HL-60 (cell line): Measurements from ENCODE around the gene OTUB1.

Experiments
- GABPA ChIP-seq: IDR thresholded peaks from 2 replicates; pipeline ENCODE4 v1.6.1; 2012; ENCODE audit warnings: low read depth
- POLR2AphosphoS5 ChIP-seq: IDR thresholded peaks from 2 replicates; pipeline ENCODE4 v1.6.1; 2012; ENCODE audit warnings: low read depth
- SPI1 ChIP-seq: IDR thresholded peaks from 2 replicates; pipeline ENCODE4 v1.6.1; 2012; ENCODE audit warnings: low read depth, mild to moderate bottlenecking, borderline replicate concordance
- TF ChIP-seq, protein P1 (sequence below): IDR thresholded peaks from one replicate; pipeline ENCODE4 v1.5.1; 2011; ENCODE audit warnings: low read length, control low read depth, inconsistent platforms; ENCODE audit not compliant: insufficient read depth
- TF ChIP-seq, protein P2 (sequence below): IDR thresholded peaks from 2 replicates; pipeline ENCODE4 v1.6.1; 2012; ENCODE audit warnings: low read depth; ENCODE audit not compliant: insufficient replicate concordance

DNA sequence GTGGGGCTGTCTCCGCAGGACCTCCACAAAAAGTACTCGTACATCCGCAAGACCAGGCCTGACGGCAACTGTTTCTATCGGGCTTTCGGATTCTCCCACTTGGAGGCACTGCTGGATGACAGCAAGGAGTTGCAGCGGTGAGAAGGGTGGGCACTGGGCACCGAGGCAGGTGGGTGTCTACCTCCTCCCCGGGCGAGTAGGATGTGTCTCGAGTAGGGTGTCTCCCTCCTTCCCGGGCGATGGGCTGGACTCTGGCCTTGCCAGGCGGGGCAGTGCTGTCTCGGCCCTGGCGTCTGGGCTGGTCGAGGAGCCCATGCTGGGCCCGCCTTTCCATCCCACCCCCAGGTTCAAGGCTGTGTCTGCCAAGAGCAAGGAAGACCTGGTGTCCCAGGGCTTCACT is 10.3 kb downstream of the OTUB1 start:
- TF ChIP-seq, protein P1, sequence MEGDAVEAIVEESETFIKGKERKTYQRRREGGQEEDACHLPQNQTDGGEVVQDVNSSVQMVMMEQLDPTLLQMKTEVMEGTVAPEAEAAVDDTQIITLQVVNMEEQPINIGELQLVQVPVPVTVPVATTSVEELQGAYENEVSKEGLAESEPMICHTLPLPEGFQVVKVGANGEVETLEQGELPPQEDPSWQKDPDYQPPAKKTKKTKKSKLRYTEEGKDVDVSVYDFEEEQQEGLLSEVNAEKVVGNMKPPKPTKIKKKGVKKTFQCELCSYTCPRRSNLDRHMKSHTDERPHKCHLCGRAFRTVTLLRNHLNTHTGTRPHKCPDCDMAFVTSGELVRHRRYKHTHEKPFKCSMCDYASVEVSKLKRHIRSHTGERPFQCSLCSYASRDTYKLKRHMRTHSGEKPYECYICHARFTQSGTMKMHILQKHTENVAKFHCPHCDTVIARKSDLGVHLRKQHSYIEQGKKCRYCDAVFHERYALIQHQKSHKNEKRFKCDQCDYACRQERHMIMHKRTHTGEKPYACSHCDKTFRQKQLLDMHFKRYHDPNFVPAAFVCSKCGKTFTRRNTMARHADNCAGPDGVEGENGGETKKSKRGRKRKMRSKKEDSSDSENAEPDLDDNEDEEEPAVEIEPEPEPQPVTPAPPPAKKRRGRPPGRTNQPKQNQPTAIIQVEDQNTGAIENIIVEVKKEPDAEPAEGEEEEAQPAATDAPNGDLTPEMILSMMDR: no peak
- no peak for TF ChIP-seq SPI1
- TF ChIP-seq, protein P2, sequence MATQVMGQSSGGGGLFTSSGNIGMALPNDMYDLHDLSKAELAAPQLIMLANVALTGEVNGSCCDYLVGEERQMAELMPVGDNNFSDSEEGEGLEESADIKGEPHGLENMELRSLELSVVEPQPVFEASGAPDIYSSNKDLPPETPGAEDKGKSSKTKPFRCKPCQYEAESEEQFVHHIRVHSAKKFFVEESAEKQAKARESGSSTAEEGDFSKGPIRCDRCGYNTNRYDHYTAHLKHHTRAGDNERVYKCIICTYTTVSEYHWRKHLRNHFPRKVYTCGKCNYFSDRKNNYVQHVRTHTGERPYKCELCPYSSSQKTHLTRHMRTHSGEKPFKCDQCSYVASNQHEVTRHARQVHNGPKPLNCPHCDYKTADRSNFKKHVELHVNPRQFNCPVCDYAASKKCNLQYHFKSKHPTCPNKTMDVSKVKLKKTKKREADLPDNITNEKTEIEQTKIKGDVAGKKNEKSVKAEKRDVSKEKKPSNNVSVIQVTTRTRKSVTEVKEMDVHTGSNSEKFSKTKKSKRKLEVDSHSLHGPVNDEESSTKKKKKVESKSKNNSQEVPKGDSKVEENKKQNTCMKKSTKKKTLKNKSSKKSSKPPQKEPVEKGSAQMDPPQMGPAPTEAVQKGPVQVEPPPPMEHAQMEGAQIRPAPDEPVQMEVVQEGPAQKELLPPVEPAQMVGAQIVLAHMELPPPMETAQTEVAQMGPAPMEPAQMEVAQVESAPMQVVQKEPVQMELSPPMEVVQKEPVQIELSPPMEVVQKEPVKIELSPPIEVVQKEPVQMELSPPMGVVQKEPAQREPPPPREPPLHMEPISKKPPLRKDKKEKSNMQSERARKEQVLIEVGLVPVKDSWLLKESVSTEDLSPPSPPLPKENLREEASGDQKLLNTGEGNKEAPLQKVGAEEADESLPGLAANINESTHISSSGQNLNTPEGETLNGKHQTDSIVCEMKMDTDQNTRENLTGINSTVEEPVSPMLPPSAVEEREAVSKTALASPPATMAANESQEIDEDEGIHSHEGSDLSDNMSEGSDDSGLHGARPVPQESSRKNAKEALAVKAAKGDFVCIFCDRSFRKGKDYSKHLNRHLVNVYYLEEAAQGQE: no peak
- no peak for TF ChIP-seq GABPA
- TF ChIP-seq POLR2AphosphoS5: no peak
